Thyroid gland (tissue), 4 donors: ENCODE data around the gene NFIA.

Experiments
- POLR2A ChIP-seq, 2 donors: fragments of 450-650 bp; IDR thresholded peaks; one replicate each; pipeline ENCODE4 v1.6.1; 2017; ENCODE audit warnings: antibody characterized with exemption in 2 of 2, mild to moderate bottlenecking in 2 of 2, moderate library complexity in 1 of 2
- TF ChIP-seq, protein P1 (sequence below), 6 experiments: fragments of 200-600 bp in 3 of 6; fragments of 450-650 bp in 3 of 6; sonication (generic) in 3 of 6; IDR thresholded peaks; one replicate each; pipeline ENCODE4 v1.5.1; 2016 to 2019; ENCODE audit warnings: antibody characterized with exemption in 6 of 6, mild to moderate bottlenecking in 2 of 6, inconsistent platforms in 1 of 6, moderate library complexity in 1 of 6

DNA sequence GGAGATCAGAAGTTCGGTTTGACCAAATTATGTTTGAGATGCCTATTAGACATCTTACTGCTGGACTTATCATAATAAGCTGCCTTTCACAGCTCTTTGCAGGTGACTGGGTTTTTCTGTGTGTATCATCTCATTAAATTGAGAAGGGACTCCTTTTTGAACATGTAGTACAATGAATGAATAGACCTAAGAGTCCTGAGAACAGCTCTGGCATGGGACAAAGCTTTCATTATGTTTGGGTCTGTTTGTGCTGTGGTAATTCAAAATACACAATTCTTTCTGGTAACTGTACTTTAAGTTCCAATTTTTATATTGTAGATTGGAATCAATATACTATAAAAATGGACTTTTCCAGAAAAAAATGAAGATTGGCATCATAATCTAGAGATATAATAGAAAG lies 330.2 kb downstream of the NFIA start:
- TF ChIP-seq, protein P1, sequence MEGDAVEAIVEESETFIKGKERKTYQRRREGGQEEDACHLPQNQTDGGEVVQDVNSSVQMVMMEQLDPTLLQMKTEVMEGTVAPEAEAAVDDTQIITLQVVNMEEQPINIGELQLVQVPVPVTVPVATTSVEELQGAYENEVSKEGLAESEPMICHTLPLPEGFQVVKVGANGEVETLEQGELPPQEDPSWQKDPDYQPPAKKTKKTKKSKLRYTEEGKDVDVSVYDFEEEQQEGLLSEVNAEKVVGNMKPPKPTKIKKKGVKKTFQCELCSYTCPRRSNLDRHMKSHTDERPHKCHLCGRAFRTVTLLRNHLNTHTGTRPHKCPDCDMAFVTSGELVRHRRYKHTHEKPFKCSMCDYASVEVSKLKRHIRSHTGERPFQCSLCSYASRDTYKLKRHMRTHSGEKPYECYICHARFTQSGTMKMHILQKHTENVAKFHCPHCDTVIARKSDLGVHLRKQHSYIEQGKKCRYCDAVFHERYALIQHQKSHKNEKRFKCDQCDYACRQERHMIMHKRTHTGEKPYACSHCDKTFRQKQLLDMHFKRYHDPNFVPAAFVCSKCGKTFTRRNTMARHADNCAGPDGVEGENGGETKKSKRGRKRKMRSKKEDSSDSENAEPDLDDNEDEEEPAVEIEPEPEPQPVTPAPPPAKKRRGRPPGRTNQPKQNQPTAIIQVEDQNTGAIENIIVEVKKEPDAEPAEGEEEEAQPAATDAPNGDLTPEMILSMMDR (IDR thresholded peaks at IDR 0.05): no peak
- TF ChIP-seq POLR2A (IDR thresholded peaks at IDR 0.05): no peak
